HTR-8/SVneo (cell line): ENCODE data around the gene ATP1A1.
A peak's percentile ranks its signal among the peaks of the same experiment; 100 is the strongest.

Source experiments
- DNase-seq: peaks from one replicate; pipeline ENCODE4 v3.0.0; 2011; ENCODE audit warnings: low spot score, mixed read lengths; ENCODE audit not compliant: insufficient read length
- FAIRE-seq: peaks from 2 replicates; lab custom pipeline; 2011; peaks lifted over from hg19 to GRCh38; lab: Jason Lieb, UNC

Gene ATP1A1

DNA sequence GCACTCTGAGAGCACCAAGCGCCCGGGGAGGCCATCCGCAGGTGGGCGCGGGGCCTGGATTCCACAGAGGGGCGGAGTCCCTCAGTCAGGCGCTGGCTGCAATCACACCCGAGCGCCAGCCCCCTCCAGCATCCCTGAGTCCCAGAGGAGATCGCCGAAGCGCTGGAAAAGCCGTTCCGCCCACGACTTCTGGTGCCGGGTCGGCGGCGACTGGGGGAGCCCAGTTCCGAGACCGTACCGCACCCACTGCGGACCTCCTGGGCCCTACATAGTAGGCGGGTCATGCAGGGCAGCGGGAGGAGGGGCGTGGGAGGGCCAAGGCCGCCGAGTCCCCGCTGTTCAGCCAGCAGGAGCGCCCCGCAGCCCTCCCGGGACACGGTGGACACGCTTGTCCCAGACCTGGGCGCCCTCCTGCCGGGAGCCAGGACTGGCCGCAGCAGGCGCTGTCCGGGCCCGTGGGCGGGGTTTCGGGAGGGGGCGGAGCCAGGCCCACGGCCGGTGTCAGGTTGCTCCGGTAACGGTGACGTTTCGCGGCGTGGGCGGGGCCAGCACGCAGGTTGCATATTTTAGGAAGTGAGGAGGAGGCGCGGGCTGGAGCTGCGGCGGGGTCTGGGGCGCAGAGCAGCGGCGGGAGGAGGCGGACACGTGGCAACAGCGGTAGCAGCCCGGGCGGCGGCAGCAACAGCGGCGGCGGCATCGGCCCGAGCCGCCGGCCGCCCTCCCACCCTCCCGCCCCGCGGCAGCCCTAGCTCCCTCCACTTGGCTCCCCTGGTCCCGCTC, at the start of gene ATP1A1:
Gene ATP1A1, plus strand, starts transcription at position 594 of the 780 bp plus-strand sequence. CDS start 268 bp downstream, outside the sequence.
- FAIRE-seq = peak; percentile 55
- peak; percentile 70 for DNase-seq

GRCh38 chr1:116323491-116323890, 49.6 kb upstream of the ATP1A1 start:
- FAIRE-seq (no peak), DNase-seq (no peak)

DNA sequence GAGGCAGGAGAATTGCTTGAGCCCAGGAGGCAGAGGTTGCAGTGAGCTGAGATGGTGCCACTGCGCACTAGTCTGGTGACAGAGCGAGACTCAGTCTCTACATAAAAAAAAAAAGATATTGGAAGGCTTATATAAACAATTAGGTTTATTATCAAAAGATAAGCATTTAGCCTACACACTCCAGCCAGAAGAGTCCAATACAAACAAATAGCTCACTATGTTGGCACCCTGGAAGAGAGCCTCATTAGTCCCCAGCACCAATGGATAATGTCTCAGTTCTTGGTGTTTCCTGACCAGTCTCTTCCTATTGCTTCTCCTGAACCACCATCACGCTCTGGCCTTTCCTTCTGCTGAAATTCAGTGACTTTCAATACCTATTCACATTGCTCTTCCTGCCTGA, 48.6 kb upstream of the ATP1A1 start:
- no peak for FAIRE-seq
- no peak for DNase-seq

DNA sequence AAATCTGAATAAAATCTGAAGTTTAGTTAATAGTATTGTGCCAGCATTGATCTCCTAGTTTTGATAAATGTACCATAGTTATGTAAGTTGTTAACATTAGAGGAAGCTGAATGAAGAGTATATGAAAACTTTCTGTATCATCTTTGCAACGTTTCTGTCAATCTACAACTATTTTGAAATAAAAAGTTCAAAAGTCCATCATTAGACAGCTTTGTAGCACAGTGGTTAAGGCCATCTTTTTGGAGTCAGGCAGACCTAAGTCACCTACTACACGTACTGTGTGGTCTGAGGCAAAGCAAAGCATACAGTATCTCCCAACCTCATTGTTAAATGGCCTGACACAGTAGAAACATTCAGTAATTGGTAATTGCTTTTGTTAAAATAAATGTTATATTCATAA, 47.9 kb upstream of the ATP1A1 start:
- no peak for DNase-seq
- FAIRE-seq = no peak

DNA sequence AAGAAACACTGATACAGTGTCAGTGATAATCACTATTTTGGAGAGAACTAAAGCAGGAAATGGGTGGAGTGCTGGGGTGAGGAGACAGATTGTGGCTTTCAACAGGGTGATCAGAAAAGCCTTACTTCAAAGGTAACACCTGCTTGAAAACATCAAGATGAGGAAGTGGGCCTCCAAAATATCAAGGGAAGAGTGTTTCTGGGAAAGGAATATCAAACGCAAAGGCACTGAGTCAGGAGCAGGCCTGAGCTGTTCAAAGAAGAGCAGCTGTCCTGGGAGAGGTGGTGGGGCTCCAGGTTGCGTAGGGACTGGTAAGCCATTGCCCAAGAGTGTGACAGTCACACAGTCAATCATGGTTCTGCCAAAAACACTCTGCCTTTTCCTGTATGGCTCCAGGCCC, 47.1 kb upstream of the ATP1A1 start:
- FAIRE-seq (no peak), DNase-seq (no peak)

DNA sequence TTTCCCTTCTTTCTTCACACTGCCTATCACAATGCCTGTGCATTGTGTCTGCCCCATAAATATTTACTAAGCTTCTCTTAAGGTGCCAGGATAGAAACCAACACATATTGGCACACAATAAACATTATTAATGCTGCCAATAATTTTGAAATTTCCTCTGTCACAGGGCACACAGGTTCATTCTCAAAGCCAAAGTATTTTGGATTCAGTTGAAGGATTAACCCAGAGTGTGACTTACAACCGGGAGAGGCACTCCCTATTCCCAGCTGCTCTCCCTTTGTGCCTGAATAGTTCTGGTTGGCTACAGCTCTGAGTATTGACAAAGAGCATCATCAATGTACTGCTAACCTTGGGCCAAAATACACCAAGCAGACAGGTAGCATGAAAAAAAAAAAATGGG, 46.6 kb upstream of the ATP1A1 start:
- FAIRE-seq (no peak), DNase-seq (no peak)

GRCh38 chr1:116328671-116329070, 44.4 kb upstream of the ATP1A1 start:
- FAIRE-seq = no peak
- no peak for DNase-seq

GRCh38 chr1:116329524-116330341, 43.3 kb upstream of the ATP1A1 start:
- no peak for FAIRE-seq
- DNase-seq = no peak

- DNase-seq (no peak), FAIRE-seq (no peak)
Measured at GRCh38 chr1:116330342-116330652, 42.7 kb upstream of the ATP1A1 start.

GRCh38 chr1:116330846-116331245, 42.2 kb upstream of the ATP1A1 start:
- DNase-seq = no peak
- FAIRE-seq = no peak

GRCh38 chr1:116331523-116331922, 41.5 kb upstream of the ATP1A1 start:
- FAIRE-seq (no peak), DNase-seq (no peak)

DNA sequence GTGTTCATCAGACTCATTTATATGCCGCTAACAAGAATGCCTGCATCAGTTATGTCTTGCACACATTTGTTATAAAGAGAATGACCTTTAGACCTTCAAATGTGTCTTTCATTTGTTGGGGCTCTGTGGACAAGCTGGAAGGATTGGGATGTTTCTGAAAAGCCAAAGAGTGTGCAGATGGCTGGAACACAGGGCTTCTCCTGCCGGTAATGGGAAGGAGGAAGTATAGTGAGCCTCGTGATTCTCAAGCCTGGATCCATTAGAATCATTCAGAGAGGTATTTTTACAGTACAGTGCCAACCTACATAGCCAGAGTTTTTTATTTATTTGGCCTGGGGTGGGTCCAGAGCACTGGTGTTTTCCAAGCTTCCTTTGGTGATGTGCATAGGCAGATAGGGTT, 40.6 kb upstream of the ATP1A1 start:
- no peak for DNase-seq
- FAIRE-seq = no peak

GRCh38 chr1:116333171-116334014, 39.7 kb upstream of the ATP1A1 start:
- DNase-seq = no peak
- no peak for FAIRE-seq

GRCh38 chr1:116334015-116334547, 39.0 kb upstream of the ATP1A1 start:
- DNase-seq = no peak
- FAIRE-seq = no peak

DNA sequence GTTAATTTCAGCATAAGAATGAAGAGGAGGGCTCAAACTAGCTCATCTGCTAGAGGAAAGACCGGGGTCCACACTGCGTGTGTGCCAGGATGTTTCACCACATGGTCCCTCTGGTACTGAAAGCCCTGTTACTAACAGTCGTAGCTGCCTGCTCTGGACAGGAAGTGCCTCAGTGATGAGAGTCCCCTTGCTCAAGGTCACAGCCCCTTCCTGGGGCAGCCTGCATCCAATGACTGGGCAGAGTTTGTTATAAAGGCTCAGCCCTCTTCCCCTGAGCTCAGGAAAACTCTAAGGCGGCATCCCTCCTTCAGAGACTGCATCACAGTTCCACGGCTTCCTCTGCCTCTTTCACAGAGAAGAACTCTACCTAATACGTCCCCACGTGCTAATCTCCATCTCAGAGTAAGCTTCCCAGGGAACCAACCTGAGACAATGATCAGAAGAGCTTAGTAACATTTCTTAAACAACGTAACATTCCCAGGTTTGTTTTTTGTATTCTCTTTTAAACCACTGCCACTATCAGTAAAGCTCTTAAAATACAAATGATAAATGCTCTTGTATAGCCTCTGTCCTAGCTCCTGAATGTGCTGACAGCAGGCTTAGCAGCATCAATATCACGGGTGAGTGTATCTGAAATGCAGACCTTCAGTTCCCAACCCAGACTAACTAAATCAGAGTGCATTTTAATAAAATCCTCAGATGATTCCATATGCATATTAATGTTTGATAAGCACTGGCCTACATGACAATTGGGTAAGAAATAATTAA, 38.0 kb upstream of the ATP1A1 start:
- FAIRE-seq (no peak), DNase-seq (no peak)

DNA sequence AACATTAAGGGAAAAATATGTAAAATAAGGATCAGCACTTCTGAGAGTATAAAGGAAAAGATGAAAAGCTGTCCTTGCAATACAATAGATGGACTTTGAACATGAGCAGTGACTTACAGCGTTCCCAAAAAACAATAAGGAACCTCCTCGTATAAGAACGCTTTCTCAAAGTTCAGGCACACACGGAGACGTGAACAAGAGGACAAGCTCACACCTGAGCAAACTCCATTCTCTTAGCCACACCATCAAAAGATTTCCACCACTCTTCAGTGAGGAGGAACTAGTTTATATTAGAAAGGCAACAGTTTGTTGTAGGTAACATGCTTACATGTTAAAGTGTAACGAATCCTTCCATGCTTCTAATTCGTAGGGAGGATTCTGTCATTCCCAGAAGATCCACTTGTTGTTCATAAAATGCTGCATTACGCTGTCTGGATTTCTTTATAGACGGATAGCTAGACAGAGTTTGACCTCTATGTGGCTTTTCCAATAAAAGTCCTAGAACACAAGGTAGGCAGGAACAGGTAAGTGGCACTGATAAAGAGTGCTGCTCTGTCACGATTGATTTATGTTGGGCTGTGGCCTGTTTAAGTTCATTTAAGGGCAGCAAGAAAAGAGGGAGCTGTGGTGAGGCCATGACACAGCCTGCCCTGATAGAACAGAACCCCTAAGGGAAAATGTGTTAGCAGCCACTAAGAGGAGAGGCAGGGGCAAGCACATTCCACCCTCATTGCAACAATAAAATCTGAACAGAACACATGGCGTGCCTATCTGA, 37.0 kb upstream of the ATP1A1 start:
- no peak for DNase-seq
- no peak for FAIRE-seq

- DNase-seq = no peak
- no peak for FAIRE-seq
Measured at GRCh38 chr1:116337398-116337797, 35.6 kb upstream of the ATP1A1 start.

DNA sequence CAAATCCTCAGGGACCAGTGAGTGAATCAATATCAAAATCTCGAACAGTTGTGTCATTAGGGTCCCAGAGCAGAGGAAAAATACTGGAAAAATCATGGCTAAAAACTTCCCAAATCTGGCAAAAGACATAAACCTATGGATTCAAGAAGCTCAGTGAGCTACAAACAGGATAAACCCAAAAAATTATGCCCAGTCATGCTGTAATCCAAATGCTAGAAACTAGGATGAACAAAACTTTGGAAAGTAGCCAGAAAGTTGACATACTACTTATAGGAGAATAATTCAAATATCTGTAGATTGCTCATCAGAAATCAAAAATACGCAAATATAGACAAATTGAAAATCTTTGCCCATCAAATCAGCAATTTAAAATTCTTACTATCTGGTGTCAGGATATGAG, 34.6 kb upstream of the ATP1A1 start:
- FAIRE-seq = no peak
- no peak for DNase-seq
